GM12892 (cell line): ENCODE measurements around the gene RNF10.

Source experiments
- POLR2A ChIP-seq: IDR thresholded peaks from 2 replicates; pipeline ENCODE4 v1.6.1; 2011; ENCODE audit warnings: low read depth, low read length, control low read depth
- POLR2AphosphoS5 ChIP-seq: IDR thresholded peaks from 2 replicates; pipeline ENCODE4 v1.6.1; 2011; ENCODE audit warnings: low read depth, low read length, control low read depth
- TAF1 ChIP-seq: IDR thresholded peaks from 2 replicates; pipeline ENCODE4 v1.6.1; 2011; ENCODE audit warnings: low read depth, mild to moderate bottlenecking, control low read depth, low read length, borderline replicate concordance

- TF ChIP-seq POLR2A, result peak; percentile 98
- TF ChIP-seq POLR2AphosphoS5, result peak; percentile 96
- TF ChIP-seq TAF1, result peak; percentile 88
Measured at GRCh38 chr12:120580787-120581723, 46.9 kb downstream of the RNF10 start, which contains the start of gene POP5.
